HTR-8/SVneo (cell line): Measurements from ENCODE around the gene SLC25A20.
A peak's percentile ranks its signal among the peaks of the same experiment; 100 is the strongest.

Experiments
- DNase-seq: peaks from one replicate; pipeline ENCODE4 v3.0.0; 2011; ENCODE audit warnings: low spot score, mixed read lengths; ENCODE audit not compliant: insufficient read length
- FAIRE-seq: peaks from 2 replicates; lab custom pipeline; 2011; peaks lifted over from hg19 to GRCh38; lab: Jason Lieb, UNC

SLC25A20 gene, protein sequence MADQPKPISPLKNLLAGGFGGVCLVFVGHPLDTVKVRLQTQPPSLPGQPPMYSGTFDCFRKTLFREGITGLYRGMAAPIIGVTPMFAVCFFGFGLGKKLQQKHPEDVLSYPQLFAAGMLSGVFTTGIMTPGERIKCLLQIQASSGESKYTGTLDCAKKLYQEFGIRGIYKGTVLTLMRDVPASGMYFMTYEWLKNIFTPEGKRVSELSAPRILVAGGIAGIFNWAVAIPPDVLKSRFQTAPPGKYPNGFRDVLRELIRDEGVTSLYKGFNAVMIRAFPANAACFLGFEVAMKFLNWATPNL

DNA sequence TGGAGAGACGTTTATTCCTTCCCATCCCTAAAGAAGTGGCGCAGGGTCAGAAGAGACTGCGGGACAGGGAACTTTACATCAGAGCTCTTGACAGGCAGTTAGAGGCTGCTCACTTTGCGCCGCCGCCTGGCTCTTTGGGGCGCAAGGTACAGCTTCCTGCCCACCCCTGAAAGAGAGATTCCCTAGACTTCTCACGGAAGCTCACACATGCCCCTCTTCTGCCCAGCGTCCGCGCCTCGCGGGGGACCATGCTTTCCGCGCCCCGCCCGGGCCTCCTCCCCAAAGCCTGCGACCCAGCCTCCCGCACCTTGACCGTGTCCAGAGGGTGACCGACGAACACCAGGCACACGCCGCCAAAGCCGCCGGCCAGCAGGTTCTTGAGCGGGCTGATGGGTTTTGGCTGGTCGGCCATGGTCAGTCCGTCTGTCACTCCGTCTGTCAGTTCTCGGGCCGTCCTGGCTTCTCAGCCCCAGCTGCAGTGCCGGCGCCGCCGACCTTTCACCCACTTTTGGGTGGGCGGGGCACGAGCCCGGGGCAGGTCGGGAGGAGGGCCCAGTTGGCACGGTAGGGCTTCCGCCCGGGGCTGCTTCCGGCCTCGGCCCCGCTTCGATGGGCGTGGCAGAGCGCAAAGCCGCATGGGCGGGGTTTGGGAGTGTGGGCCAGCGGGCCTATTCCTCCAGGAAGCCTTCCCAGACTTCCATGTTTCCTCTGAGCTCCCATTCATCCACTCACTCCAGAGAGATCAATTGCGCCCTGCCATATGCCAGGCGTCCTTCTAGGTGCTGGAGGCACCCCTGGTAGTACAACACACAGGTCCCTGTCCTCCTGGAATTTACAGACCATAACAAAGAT is at the start of gene SLC25A20:
Gene SLC25A20, minus strand, starts transcription at position 500 of the 852 bp plus-strand sequence. Its CDS starts 88 bp downstream, at position 412.
- peak; percentile 95 for FAIRE-seq
- peak; percentile 94 for DNase-seq

DNA sequence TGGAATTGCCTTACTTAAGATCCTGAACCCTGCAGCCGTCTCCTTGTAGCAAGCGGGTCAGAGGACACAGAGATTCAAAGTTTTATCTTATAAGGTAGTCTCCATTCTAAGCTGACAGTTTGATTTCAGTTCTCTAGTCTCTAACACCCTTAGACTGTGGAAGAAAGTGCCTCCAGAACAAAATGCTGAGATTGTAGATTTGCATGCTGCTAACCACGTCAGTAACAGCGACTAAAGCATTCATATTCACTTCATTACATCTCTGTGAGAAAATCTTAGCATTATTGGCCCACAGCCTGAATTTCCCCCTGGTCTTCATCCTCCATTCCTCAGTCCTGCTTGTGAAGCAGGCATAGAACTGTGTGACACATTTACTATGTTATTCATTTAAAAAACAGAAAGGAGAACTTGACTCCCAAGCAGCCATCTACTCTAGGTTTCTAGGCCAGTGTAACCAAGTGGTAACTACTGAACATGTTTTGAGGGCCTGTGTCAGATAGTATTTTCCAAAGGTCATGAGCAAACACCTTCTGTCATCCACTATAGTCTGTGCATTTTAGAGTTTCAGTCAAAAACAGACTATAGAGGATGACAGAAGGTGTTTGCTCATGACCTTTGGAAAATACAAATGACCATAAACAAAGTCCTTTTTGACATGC is 47.3 kb upstream of the SLC25A20 start:
- FAIRE-seq (no peak), DNase-seq (no peak)

DNA sequence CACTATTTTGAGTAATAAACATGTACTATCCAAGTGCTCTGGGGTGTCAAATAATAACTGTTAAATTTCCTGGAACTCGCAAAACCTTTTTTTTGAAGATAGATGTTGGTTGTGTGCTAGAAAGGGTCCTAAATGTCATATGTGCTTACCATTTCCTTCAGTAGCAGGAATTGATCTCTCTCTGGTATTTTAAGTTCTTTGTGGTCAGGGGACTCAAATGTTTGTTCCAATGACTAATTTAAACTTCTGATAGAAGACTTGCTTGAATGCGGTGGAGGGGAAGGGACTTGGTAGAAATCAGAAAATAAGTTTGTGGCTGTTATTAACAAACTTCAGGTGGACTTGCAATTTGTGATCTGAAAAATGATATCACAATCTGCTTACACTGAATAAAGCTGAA is 46.8 kb upstream of the SLC25A20 start:
- no peak for DNase-seq
- FAIRE-seq = no peak

DNA sequence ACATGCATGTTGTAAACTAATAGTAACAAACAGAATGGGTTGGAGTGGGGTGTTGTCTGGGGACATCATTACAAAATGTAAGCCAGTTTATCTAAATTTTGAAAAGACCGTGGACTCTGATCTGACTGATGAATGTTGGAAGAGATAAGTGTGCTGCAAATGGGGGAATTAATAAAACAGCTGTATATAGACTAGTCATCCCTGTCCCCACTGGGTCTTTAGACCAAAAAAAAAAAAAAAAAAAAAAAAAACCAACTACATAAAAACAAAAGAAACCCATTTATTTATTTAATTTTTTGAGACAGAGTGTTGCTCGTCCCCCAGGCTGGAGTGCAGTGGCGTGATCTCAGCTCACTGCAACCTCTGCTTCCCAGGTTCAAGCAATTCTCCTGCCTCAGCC is 40.0 kb upstream of the SLC25A20 start:
- DNase-seq (no peak), FAIRE-seq (no peak)

DNA sequence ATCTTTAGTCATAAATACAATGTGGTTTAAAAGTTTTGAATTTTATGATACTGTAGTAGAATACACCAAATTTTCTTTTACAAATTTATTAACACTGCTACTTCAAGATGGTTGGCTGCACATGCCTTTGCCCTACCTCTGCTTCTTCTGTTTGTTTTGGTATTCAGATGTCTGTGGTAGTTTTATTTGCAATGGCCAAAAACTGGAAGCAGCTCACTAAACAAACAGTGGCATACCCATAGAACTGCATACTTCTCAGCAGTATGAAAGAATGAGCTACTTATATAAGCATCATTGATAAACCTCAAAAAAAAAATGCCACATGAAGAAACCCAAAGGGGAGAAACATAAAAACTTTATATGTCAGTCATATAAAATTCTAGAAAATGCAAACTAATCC is 39.5 kb upstream of the SLC25A20 start:
- FAIRE-seq (no peak), DNase-seq (no peak)

DNA sequence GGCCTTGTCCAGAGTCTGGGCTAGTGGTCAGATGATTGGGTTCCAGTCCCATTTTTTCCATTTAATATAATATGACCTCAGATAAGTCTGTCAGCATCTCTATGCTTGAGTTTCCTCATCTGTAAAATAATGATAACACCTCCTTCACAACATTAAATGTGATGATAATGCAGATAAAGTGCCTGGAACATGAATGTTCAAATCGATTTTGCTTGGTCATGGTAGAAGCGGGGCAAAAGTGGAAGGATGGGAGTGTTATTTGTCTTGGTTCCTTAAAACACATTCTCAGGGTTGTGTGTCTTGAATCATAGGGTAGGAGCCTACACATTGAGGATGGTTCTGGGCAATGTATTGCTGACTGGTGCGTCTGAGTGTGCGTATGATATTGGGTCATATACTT is 36.8 kb upstream of the SLC25A20 start:
- DNase-seq (no peak), FAIRE-seq (no peak)

DNA sequence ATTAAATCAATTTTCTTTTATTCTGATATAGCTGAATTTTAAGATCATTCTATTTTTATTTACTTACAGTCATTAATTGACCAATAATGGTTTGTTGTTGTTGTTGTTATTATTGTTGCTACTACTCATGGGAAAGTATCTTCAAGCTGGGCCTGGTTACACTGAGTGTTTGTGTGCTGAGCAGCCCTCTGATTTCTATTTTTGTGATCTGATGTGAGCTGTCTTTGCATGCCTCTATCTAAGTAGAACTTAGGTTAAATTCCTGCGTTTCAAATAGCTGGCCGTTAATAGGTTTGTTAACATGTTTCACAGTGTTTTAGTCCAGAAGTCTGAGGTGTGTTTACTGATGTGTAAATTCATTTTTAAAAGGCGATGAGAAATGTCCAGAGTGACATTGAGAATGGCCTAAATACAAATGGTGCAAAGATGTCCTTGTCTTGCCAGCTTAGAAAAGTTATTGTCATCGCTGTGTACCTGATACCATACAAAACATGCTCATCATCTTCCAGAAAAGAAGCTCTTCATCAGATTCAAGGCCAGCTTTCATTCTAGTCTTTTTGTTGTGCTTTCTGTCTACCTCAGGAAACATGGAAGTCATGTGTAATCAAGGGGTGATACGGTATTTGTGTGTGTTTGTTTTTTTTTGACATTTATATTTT is 35.8 kb upstream of the SLC25A20 start:
- FAIRE-seq (no peak), DNase-seq (no peak)

DNA sequence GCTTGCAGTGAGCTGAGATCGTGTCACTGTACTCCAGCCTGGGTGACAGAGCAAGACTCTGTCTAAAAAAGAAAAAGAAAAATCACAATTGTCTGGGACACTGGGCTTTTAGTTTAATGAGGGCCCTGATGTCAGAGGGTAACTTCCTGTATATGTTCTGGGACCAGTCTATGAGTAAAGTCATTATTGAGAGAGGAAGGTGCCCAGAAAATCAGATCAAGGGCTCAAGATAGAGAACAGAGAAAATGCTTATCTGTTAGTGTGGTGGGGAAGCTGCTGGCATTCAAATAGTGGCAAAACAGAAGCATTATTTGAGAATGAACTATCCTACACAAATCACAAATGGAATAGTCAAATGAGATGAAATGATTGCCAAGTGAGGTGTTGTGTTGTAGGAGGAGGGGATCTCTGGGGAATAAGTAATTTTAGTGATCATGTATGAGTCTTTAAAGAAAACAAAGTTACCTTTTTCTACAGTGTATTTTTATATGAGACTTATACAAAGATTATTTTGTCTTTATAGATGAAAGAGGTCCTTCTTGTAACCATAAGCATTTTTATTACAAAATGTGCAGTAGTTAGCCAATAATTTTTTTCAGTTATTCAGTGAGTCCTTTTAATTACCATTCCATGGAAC is 33.4 kb upstream of the SLC25A20 start:
- FAIRE-seq = no peak
- DNase-seq = no peak

DNA sequence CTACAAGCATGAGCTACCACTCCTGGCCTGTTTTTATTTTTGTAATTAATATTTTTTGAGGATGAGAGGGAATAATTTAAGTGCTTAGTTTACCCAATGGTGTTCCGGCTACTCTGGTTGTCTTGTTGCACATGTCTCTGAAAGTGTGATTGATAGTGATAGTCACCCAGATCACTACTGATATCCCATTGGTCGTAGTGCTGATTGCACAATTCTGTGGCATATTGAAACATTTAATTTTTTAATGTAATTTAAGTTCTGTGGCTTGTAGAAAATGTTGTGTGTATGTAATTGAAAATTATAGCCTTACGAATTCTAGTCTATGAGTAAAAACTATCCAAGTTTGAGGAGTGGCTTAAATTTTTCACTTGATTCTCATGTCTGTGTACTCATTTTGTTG is 31.9 kb upstream of the SLC25A20 start:
- FAIRE-seq (no peak), DNase-seq (no peak)

DNA sequence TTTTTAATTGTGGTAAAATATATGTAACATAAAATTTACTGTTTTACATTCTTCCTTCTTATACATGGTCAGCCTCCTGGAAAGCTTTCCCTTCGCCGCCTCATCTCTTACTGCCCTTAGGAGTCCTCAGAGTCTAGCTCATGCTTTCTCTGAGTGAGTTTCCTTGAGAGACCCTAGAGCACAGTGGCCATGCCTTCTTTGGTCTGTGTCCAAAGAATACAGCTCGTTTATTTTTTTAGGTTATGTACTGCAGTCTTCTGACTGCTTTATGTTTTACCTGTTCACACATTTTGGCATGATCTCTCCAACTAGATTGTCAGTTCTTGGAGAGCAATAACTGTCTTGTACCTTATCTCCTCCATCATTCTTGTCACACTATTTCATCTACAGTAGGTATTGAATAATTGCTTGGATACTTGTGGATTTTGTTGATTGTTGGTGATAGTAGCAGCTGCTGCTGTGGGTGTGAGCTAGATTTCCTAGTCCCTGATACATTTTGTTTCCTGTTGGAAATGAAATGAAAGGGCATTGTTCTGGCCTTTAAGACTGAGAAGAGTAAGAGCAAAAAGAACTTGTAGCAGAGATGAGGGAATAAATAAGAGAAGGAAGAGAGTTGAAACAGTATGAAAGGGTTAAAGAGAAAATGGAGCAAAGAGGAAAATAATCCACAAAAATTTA is 30.8 kb upstream of the SLC25A20 start:
- FAIRE-seq (peak; percentile 4), DNase-seq (no peak)

DNA sequence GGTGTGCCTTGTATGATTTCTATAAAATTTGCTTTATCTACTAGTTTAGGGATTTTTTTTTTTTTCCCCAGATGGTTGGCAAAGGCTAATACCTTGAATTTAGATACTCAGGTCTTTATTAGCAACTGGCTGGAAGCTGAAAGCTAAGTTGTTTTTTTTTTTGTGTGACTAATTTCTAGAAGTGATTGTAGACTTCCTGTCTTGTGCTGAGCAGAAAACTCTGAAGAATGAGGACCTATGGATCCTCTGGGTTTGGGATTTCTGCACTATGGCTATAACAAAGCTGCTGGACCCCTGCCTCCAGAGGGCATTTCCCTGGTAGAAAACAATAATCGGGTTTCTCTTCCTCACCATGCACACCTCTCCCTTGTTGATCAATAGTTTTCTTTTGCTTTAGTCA is 30.0 kb upstream of the SLC25A20 start:
- no peak for FAIRE-seq
- DNase-seq = no peak

DNA sequence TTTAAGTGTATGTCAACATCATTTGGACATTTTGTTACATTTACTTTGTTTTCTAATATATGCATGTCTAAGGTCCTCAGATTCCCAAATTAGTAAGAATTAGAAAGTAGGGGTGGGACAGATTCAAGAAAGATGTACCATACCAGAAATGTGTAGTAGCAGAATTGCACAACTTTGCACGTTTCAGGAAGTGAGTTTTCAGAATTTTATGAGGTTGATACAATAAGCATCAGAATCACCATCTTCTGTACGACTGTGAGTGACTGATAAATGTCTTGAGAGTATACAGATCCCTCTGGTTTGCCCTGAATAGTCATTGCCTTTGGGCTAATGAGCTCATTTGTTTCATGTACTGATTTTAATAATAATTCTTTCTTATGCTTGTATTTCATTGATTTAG is 29.2 kb upstream of the SLC25A20 start:
- no peak for DNase-seq
- FAIRE-seq = no peak

DNA sequence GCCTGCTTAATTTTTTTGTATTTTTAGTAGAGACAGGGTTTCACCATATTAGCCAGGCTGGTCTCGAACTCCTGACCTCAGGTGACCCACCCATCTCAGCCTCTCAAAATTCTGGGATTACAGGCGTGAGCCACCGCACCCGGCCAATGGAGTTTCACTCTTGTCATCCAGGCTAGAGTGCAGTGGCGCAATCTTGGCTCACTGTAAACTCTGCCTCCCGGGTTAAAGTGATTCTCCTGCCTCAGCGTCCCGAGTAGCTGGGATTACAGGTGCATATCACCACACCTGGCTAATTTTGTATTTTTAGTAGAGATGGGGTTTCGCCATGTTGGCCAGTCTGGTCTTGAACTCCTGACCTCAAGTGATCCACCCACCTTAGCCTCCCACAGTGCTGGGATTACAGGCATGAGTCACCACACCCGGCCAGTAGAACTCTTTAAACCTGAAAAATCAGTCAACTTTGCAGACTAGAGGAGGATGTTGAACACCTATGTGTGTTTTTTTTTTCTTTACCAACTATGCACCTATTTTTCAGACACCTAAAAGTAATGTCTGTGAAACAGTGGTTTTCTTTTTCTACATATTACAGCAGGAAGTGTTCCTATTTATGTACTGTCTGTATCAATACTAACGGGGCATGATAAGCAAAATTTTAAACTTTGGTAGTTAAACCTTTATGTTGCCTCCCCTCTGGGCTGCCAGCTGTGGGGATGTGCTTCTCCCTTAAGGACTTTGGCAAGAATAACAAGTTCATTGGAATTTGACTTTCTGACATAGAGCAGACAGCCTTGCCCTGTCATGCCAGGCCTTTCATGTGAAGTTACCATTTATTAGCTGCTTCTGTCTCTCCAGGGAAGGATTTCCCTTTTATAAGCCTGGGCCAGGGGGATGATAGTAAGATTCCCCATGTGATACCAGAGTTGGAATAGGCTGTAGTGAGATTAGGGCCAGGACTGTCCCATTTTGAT is 28.0 kb upstream of the SLC25A20 start:
- no peak for FAIRE-seq
- DNase-seq = no peak

DNA sequence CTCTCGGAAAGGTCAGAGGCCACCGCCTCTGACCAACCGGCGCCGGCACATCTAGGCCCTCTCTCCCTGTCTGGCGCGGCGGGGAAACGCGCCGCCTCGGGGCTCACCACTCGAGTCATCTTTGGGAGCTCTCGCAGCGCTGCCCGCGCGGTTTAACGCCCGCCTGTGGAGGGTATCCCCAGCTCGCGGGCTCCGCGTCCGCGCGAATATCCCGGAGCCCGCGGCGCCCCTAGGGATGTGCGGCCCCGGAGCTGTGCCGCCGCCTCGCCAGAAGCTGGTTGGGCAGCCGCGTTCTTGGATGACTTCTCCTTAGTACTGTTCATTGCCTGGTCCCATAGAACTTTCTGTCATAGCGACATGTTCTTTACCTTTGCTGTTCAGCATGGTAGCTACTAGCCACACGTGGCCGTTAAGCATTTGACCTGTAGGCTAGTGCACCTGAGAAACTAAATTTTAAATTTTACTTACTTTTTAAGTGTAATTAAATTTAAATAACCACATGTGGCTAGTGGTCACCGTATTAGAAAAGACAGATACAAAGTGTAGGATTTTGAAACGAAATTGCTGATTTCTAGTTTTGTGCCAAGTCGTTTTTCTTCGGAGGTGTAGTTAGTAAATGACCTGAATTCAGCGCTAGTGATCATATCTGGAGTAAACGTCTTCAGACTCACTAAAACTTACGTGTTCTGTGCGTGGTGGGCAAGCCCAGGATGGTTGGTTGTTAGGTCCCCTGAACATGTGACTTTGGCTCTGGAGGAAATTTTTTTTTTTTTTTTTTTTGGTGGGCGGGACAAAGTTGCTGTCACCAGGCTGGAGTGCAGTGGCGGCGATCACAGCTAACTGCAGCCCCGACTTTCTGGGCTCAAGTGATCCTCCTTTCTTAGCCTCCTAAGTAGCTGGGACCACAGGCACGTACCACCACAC is 20.8 kb upstream of the SLC25A20 start:
- peak; percentile 54 for DNase-seq
- FAIRE-seq = peak; percentile 48

DNA sequence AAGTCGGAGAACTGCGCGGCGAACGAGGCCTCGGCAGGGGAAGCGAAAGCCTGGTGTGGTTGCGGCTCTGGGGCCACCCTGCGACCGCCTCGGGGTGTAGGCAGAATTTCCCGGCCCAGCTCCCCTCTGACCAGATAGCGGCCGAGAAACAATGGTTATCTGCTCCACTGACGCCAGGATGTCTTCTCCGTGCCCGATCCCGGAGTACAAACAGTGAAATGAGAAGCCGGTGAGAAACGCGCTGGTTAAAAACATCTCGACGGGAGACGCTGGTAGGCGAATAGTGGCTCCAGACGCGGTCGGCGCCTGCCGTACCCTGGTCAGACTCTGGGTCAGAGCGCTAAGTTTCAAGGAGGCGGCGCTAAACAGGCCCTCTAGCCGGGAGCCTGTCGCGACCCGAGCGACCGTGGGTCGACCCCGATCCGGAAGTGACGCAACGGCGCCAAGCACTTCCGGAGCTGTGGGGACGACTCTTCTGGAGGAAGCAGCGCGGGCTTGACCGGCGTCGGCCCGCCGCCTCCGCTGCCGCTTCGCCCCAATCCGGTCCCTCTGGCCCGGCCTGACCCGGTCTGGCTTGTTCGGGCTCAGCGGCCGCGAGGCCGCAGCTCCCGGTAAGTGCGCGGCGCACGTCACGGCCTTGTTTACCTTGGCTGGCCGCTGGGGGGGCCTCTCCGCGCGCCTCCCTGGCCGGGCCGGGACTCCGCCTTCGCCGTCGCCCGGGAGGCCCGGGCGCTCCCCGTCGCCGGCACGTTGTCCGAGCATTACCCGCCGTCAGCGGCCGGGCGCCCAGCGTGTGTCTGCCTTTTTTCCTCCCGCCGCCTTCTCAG is 19.9 kb upstream of the SLC25A20 start, which contains the start of gene ARIH2:
Gene ARIH2, plus strand, starts transcription at position 455 of the 827 bp plus-strand sequence. CDS start 8,717 bp downstream, outside the sequence.
- FAIRE-seq = peak; percentile 90
- peak; percentile 98 for DNase-seq

DNA sequence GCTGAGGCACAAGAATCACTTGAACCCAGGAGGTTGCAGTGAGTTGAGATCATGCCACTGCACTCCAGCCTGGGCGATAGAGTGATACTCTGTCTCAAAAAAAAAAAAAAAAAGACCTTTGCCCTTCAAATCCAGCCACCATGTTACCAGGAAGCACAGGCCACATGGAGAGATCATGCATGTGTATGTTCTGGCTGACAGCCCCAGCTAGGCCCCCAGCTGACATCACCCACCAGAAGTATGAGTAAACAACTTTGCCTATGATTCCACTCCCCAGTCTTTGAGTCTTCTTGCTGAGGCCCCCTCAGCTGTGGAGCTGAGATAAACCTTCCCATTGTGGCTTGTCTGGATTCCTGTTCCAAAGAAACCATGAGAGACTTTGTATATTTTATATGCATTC is 16.6 kb upstream of the SLC25A20 start:
- DNase-seq = no peak

More for the DNA sequence above, 16.6 kb upstream of the SLC25A20 start:
- FAIRE-seq = no peak
